Esophagus squamous epithelium (tissue), 4 donors: ENCODE results near the gene RWDD2A.

Source experiments
- POLR2A ChIP-seq, 4 donors: fragments of 450-650 bp; IDR thresholded peaks; one replicate each; pipeline ENCODE4 v1.6.1; 2017; ENCODE audit warnings: antibody characterized with exemption in 4 of 4, mild to moderate bottlenecking in 4 of 4, moderate library complexity in 3 of 4
- TF ChIP-seq, protein P1 (sequence below), 6 experiments: fragments of 450-650 bp in 4 of 6; fragments of 200-600 bp in 2 of 6; sonication (generic) in 2 of 6; IDR thresholded peaks; one replicate each; pipeline ENCODE4 v1.5.1; 2016 to 2019; ENCODE audit warnings: antibody characterized with exemption in 6 of 6, mild to moderate bottlenecking in 4 of 6, moderate library complexity in 4 of 6

DNA sequence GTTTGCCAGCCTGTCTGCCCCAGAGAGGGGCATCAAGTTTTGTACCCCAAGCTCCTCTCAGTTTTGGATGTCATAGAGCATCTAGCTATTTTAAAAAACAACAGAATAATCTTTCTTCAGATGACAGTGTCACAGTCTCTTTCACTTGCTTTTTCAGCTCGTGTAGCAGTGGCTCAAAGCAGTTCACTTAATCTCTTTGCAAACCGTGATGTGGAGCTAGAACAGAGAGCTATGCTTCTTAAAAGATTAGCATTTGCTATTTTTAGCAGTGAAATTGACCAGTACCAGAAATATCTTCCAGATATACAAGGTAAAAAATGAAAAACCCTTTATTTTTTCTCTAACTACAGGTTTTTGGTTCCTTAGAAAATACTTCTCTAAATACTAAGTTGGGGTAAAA lies 37.4 kb upstream of the RWDD2A start:
- TF ChIP-seq, protein P1, sequence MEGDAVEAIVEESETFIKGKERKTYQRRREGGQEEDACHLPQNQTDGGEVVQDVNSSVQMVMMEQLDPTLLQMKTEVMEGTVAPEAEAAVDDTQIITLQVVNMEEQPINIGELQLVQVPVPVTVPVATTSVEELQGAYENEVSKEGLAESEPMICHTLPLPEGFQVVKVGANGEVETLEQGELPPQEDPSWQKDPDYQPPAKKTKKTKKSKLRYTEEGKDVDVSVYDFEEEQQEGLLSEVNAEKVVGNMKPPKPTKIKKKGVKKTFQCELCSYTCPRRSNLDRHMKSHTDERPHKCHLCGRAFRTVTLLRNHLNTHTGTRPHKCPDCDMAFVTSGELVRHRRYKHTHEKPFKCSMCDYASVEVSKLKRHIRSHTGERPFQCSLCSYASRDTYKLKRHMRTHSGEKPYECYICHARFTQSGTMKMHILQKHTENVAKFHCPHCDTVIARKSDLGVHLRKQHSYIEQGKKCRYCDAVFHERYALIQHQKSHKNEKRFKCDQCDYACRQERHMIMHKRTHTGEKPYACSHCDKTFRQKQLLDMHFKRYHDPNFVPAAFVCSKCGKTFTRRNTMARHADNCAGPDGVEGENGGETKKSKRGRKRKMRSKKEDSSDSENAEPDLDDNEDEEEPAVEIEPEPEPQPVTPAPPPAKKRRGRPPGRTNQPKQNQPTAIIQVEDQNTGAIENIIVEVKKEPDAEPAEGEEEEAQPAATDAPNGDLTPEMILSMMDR (IDR thresholded peaks at IDR 0.05), result no peak
- TF ChIP-seq POLR2A (IDR thresholded peaks at IDR 0.05), result no peak
